ENCODE data around the gene DNMT3A. TPM values are rescaled to one million over a fixed set of nuclear protein-coding genes. Genes with fewer than 3 reads are reported as not detected.

Gene DNMT3A
- total and polyA plus RNA-seq, 3 donors from 2014 or later, result 15.5 to 36.3 (median 36.3) TPM

- Histone ChIP-seq H3K27me3 (no peaks in the 10 kb centered on the region), H3K36me3 (ENCODE audit: low read depth, missing control alignments) (no peaks in the 10 kb centered on the region), H3K4me1 (peaks cover 45% of the 10 kb centered on the region), H3K9me3 (no peaks in the 10 kb centered on the region), H3K4me3 (no peak overlapping the region), H3K27ac (peak overlapping the region; percentile 63 to 71)
- no peak for TF ChIP-seq POLR2A (IDR thresholded peaks at IDR 0.05)
- TF ChIP-seq CTCF (IDR thresholded peaks at IDR 0.05), result no peak
- DNase-seq, result no peak
- WGBS, 2 donors, result 59% methylated on average over 11 of the region's 11 CpGs; no CpG with 5 or more reads in 1 of the 2 donors
- intact Hi-C loops (cut with DNase I; ENCODE audit: low total_unique reads), result no loop called here
Observed at GRCh38 chr2:25315316-25315680, 26.4 kb downstream of the DNMT3A start.

GRCh38 chr2:25314514-25315315 lies 27.0 kb downstream of the DNMT3A start:
- Histone ChIP-seq H3K9me3 (no peaks in the 10 kb centered on the region), H3K4me1 (peaks cover 47% of the 10 kb centered on the region), H3K27me3 (no peaks in the 10 kb centered on the region), H3K4me3 (no peak overlapping the region), H3K27ac (peak overlapping the region; percentile 63 to 71), H3K36me3 (ENCODE audit: low read depth, missing control alignments) (no peaks in the 10 kb centered on the region)
- TF ChIP-seq CTCF (IDR thresholded peaks at IDR 0.05) (no peak), POLR2A (IDR thresholded peaks at IDR 0.05) (no peak)
- 27 to 31% methylated on average over 5 to 13 of the region's 13 CpGs for WGBS, 2 donors
- DNase-seq, result peak; percentile 68
- intact Hi-C loops (cut with DNase I; ENCODE audit: low total_unique reads), result no loop called here

- Histone ChIP-seq H3K4me1 (peaks cover 47% of the 10 kb centered on the region), H3K4me3 (no peak overlapping the region), H3K27ac (peak overlapping the region; percentile 63 to 71), H3K36me3 (ENCODE audit: low read depth, missing control alignments) (no peaks in the 10 kb centered on the region), H3K9me3 (no peaks in the 10 kb centered on the region), H3K27me3 (no peaks in the 10 kb centered on the region)
- intact Hi-C loops (cut with DNase I; ENCODE audit: low total_unique reads), result no loop called here
- TF ChIP-seq POLR2A (IDR thresholded peaks at IDR 0.05) (no peak), CTCF (IDR thresholded peaks at IDR 0.05) (no peak)
- WGBS, 2 donors, result 61 to 81% methylated on average over 10 to 27 of the region's 27 CpGs
- no peak for DNase-seq
Observed at GRCh38 chr2:25313711-25314513, 27.8 kb downstream of the DNMT3A start.

GRCh38 chr2:25312958-25313710 lies 28.6 kb downstream of the DNMT3A start:
- TF ChIP-seq CTCF (IDR thresholded peaks at IDR 0.05) (no peak), POLR2A (IDR thresholded peaks at IDR 0.05) (no peak)

More at GRCh38 chr2:25312958-25313710, 28.6 kb downstream of the DNMT3A start:
- intact Hi-C loops (cut with DNase I; ENCODE audit: low total_unique reads), result no loop called here
- Histone ChIP-seq H3K27ac (peak overlapping the region in 1 of 2 donors; percentile 31), H3K36me3 (ENCODE audit: low read depth, missing control alignments) (no peaks in the 10 kb centered on the region), H3K4me3 (no peak overlapping the region), H3K9me3 (no peaks in the 10 kb centered on the region), H3K4me1 (peaks cover 47% of the 10 kb centered on the region), H3K27me3 (no peaks in the 10 kb centered on the region)
- WGBS, 2 donors, result 65 to 78% methylated on average over 11 to 15 of the region's 15 CpGs
- DNase-seq, result no peak

Data from testis (tissue), 3 donors.